Ovary (tissue), 3 donors: ENCODE measurements around the gene HEPN1.

Source experiments
- EP300 ChIP-seq: sonication (generic); formaldehyde crosslinking; IDR thresholded peaks from one replicate; pipeline ENCODE4 v1.6.1; 2017; ENCODE audit warnings: antibody characterized with exemption
- POLR2A ChIP-seq: fragments of 450-650 bp; IDR thresholded peaks from one replicate; pipeline ENCODE4 v1.6.1; 2017; ENCODE audit warnings: antibody characterized with exemption, mild to moderate bottlenecking, moderate library complexity
- TF ChIP-seq, protein P1 (sequence below), 3 donors: fragments of 450-650 bp in 2 of 3; fragments of 200-600 bp in 1 of 3; IDR thresholded peaks; one replicate each; pipeline versions ENCODE4 v1.5.1 to v1.8.0; 2016 to 2022; ENCODE audit warnings: antibody characterized with exemption in 3 of 3, mild to moderate bottlenecking in 1 of 3
- donor health status: DM: no; HTN: no; CAD: no.

GRCh38 chr11:124877910-124878758 lies 40.9 kb upstream of the HEPN1 start:
- TF ChIP-seq, protein P1, sequence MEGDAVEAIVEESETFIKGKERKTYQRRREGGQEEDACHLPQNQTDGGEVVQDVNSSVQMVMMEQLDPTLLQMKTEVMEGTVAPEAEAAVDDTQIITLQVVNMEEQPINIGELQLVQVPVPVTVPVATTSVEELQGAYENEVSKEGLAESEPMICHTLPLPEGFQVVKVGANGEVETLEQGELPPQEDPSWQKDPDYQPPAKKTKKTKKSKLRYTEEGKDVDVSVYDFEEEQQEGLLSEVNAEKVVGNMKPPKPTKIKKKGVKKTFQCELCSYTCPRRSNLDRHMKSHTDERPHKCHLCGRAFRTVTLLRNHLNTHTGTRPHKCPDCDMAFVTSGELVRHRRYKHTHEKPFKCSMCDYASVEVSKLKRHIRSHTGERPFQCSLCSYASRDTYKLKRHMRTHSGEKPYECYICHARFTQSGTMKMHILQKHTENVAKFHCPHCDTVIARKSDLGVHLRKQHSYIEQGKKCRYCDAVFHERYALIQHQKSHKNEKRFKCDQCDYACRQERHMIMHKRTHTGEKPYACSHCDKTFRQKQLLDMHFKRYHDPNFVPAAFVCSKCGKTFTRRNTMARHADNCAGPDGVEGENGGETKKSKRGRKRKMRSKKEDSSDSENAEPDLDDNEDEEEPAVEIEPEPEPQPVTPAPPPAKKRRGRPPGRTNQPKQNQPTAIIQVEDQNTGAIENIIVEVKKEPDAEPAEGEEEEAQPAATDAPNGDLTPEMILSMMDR (IDR thresholded peaks at IDR 0.05), result no peak
- no peak for TF ChIP-seq POLR2A
- TF ChIP-seq EP300, result no peak
